ENCODE data around the gene PALM.
"Not testable (repeated sequence)": the region's sequence is repeated elsewhere in the genome, so short reads cannot be mapped to it uniquely, and the experiment has no call there.

The PALM gene

DNA sequence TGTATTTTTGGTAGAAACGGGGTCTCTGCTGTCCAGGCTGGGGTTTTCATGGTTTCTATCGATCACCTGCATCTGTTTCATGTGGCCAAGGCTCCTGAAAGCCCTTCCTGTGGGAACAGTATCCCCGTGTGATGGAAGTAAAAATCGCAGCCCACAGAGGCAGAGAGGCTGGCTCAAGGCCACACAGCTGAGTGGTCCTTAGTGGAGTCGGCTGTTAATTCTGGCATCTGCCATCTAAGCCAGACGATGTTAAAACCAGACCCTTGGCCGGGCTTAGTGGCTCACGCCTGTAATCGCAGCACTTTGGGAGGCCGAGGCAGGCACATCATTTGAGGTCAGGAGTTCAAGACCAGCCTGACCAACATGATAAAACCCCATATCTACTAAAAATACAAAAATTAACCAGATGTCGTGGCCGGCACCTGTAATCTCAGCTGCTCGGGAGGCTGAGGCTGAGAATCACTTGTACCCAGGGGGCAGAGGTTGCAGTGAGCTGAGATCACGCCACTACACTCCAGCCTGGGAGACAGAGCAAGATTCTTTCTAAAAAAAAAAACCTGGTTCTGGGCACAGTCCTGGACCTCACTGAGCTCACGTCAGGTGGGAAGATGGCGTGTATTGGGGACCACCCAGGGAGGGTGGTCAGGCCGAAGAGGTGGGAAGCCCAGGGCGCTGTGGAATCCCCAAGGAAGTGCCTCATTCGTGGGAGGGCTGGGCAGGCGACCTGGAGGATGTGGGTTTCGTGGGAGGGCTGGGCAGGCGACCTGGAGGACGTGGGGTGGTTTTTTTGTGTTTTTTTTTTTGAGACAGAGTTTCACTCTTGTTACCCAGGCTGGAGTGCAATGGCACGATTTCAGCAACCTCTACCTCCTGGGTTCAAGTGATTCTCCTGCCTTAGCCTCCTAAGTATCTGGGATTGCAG is 23.7 kb downstream of the PALM start:
- DNase-seq, result no peak

DNA sequence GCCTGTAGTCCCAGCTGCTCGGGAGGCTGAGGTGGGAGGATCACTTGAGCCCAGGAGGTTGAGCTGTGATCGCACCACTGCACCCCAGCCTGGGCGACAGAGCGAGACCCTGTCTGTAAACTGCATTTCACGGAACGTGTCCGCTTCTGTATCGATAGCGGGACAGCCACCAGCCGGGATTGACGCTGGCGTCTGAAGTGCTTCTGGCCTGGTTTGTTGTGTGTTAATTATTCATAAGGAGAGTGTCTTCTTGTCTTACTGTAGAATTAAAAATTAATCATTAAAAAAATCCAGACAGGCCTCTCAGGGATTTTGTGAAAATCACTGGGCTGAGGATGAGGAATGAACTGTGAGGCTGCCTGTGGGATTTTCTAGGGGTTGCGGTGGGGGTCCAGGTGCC is 26.0 kb downstream of the PALM start:
- no peak for DNase-seq

DNA sequence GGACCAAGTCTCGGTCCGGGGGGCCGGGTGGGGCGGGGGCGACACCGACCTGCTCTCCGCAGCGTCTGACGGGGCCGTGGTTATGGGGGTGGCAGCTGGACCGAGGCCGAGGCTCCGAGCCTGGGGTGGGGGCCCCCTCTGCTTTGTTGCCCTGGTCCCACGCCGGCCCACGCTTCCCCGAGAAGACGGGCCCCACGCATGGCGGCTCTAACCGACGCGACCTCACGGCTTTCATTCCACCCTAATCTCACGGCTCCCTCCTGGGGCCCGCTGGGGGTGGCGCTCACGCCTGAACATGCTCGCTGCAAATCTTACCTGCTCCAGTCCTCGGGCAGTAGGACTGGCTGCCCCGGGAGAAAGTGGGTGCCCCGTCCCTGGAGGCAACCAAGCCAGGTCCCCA is 27.4 kb downstream of the PALM start:
- DNase-seq, result no peak

DNA sequence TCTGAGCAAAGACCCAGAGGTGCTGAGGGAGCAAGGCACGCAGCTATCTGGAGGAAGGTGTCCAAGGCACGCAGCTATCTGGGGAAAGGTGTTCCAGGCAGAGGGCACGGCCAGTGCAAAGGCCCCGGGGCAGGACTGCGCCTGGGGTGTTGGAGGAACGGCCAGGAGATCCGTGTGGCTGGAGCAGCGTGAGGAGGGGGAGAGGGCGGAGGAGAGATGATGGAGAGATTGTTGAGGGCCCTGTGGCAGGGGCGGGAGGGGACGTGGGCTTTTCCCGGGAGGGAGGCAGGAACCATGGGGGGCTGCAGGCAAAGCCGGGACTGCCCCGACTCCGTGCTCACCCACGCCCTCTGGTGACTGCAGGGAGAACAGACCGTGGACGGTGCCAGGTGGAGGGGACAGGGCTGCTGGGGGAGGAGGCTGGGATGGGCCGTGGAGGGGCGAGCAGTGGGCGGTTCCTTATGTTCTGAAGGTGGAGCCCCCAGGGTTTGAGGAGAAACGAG is 28.9 kb downstream of the PALM start:
- no peak for DNase-seq

DNA sequence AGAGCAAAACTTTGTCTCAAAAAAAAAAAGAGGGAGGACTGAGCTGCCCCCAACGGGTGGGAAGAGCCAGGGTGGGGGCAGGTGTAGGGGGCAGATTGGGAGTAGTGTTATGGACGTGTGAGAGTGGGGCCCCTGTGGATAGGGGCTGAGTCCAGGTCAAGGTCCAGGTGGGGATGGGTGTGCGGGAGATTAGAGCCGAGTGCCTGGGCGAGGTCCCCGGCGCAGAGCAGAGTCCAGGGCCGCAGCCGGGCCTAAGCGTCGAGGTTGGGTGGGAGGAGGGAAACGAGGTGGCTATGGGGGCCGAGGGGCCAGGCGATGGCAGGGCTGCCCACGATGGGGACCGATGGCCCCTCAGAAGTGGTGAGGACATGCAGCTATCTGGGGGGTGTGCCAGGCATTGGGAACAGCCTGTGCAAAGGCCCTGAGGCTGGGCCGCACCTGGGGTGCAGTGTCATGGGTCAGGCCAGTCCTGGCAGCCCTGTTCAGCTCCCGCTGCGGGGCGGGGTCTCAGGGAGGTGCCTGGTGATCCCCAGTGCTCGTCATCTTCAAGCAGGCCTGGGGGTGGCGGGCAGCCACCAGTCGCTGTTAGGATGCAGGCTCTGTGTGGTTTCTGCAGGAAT is 29.9 kb downstream of the PALM start:
- DNase-seq, result no peak

DNA sequence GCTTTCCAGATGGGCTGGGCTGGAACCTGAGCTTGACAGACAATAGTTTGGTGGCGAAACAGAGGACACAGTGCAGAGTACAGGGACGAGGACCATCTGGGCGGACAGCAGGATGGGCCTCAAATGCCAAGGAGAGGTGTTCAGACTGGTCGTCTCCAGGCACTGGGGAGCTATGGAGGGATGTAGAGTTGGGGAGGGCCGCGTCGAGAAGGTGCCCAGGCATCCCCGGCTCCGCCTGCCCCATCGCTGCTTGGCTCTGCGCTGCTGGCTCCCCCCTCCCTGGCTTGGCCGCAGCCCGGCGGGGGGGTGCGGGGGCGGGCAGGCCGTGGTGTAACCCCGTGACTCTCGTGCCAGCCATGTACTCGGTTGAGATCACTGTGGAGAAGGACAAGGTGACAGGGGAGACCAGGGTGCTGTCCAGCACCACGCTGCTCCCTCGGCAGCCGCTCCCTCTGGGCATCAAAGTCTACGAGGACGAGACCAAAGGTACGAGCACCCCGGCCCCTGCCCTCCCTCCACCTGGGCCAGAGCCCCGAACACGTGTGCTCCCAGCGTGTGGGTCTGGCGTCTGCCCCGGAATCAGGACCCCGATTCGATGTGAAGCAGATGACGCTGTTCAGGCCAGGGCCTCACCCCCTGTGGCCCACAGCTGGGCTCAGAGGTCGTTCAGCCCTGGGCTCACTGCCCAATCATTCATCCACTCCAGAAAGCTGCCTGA is 31.4 kb downstream of the PALM start:
- no peak for DNase-seq

DNA sequence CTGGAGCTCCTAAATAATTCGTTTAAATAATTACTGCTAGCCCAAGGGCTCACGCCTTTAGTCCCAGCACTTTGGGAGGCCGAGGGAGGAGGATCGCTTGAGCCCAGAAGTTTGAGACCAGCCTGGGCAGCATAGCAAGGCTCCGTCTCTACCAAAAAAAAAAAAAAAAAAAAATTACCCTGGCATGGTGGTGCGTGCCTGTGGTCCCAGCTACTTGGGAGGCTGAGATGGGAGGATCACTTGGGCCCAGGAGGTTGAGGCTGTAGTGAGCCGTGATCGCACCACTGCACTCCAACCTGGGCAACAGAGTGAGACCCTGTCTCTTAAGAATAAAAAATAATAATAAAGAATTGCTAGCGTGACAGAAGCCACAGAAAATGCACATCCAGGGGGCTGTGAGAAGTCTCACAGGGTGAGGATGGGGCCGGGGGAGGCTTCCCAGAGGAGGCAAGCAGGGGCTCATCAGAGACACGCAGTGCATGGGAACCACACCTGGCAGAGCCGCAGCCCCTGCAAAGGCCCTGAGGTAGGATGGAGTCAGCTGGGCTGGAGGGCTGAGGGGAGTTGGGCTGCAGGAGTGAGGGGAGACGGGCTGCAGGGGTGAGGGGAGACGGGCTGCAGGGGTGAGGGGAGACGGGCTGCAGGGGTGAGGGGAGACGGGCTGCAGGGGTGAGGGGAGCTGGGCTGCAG is 32.2 kb downstream of the PALM start:
- not testable (repeated sequence) for DNase-seq

DNA sequence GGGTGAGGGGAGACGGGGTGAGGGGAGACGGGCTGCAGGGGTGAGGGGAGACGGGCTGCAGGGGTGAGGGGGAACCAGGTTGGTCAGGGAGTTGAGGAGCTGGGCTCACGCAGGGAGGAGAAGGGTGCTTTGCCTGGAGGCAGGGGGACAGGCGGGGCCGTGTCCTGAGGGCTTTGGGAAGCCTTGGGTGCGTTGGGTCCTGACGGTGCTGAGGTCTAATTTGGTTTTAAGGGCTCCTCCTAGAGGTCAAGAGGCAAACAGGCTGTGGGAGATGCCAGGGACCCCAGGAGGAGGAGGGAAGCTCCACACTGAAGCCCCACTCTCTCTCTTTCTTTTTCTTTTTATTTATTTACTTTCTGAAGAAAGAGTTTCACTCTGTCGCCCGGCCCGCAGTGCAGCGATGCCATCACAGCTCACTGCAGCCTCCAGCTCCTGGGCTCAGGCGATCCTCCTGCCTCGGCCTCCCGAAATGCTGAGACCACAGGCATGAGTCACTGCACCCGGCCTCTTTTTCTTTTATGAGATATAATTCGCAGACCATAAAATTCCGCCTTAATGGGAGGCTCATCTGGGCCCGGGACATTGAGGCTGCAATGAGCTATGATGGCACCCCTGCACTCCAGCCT is 32.9 kb downstream of the PALM start:
- no peak for DNase-seq

DNA sequence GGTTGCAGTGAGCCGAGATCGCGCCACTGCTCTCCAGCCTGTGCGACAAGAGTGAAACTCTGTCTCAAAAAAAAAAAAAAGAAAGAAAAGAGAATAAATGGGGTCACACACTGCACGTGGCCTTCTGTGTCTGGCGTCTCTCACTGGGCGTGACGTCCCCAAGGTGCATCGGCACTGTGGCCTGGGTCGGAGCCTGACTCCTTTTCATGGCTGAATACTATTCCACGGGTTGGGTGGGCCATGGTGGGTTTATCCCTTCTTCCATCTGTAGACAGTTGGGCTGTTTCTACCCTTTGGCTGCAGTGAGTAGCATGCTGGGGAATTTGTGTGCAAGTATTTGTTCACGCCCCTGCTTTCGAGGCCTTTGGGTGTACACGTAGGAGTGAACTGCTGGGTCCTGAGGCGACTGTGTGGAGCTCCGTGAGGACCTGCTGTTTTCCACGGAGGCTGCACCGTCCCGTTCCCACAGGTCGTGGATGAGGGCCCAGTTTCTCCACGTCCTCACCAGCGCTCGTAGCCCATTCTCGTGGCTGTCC is 33.9 kb downstream of the PALM start:
- DNase-seq, result no peak

DNA sequence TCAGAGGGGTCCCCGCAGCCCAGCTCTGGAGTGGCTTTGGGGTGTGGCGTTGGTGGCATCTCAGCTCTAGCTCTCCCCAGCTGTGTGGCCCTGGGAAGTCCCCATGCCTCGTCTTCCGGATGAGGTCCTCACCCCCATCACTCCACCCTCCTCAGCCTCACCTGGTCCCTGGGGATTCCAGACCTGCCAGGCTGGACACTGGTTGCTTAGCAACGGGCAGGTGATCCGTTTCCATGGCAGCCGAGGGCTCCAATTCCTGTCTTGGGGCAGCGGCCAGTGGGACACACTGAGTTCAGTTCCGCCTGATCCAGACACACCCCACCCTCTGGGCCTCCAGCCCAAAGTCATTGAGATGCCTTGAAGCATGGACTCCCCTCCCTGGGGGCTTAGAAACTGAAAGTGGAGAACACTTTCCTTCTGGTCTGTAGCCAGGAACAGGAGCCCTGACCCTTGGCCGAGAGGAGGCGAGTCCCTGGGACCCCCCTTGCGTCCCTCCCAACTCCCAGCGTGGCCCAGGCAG is 34.5 kb downstream of the PALM start:
- DNase-seq, result no peak

DNA sequence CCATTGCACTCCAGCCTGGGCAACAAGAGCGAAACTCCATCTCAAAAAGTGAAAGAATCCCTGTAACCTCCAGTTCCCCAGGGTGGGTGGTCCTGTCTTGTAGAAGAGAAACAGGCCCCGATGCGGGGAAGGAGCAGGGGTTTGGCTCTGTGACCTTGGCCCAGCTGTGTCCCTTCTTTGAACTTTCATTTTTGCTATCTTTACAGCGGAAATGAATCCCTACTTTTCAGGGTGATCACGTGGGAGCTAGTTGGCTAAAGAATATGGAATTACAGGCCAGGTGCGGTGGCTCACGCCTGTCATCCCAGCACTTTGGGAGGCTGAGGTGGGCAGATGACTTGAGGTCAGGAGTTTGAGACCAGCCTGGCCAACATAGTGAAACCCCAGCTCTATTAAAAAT is 36.4 kb downstream of the PALM start:
- not testable (repeated sequence) for DNase-seq

DNA sequence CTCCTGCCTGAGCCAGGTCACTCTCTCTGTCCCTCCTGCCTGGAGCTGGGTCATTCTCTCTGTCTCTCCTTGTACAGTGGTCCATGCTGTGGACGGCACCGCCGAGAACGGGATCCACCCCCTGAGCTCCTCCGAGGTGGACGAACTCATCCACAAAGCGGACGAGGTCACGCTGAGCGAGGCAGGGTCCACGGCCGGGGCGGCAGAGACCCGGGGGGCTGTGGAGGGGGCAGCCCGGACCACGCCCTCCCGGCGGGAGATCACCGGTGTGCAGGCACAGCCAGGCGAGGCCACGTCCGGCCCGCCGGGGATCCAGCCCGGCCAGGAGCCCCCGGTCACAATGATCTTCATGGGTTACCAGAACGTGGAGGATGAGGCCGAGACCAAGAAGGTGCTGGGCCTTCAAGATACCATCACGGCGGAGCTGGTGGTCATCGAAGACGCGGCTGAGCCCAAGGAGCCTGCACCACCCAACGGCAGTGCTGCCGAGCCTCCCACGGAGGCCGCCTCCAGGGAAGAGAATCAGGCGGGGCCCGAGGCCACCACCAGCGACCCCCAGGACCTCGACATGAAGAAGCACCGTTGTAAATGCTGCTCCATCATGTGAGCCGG is 37.6 kb downstream of the PALM start:
- no peak for DNase-seq

DNA sequence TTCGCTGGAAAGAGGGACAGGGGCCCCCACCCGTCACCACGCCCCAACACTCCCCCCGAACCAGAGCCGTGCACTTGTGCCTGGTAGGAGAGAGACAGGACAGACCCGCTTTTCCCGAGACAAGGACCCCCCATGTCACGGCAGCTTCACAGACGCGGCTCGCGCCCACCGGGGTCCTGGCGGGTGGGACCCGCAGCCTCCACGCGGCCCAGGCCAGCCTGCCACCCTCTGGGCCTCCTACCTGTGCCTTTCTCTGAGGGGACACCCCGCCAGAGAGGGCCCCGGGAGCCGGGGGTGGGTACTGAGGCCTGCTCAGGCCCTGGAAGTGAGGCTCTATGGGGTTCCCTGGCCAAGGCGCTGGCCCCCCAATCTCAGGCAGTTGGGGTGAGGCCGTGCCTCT is 38.2 kb downstream of the PALM start:
- no peak for DNase-seq

DNA sequence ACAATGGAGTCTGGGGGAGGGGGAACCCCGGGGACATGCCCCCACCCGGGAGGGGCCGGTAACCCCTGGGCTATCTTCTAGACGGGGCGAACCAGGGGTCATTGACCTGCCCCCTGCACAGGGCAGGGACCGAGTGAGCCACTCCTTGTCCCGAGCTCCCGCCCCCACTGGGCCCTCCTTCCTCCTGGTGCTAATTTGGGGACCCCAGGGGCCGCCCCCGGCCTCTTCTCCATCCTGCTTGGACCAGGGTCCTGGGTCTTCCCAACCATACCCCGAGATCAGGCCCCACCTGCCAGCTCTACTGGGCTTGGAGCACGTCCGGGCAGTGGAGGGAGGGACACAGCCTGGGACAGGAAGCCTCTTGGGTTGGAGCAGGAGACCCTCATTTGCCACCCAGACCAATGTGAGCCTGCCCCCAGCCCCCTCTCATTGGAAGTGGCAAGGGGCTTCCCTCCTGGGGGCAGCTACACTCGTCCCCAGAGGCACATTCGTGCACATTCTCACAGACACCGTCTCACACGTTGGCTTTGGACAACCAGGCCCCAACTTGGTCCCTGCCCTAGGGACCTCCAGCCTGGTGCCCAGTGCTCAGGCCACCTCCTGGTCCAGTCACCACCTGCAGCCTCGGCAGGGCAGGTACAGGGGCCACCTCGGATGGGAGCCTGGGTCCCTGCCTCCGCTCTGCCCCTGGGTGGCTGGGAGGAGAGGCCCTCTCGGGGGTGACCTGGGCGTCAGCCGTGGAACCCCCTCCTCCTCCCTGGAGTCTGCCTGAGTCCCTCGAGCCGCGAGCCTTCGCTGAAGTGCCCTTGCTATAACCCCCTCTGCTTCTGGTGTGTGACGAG is 38.9 kb downstream of the PALM start:
- DNase-seq, result no peak

DNA sequence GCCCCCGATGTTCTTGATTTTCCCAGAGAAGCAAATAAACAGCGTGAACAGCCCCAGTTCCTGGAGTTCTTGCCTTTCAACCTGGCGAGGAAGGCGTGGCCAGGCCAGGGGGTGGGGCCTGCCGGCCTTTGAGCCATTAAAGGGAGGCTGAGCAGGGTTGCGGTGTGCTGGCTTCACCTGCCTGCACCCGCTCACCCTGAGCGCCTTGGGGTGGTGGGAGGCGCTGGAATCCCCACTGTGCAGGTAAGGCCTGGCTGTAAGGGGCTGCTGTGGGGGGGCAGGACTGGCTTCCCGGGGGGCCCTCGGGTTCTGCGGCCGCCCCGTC is 39.5 kb downstream of the PALM start:
- no peak for DNase-seq

DNA sequence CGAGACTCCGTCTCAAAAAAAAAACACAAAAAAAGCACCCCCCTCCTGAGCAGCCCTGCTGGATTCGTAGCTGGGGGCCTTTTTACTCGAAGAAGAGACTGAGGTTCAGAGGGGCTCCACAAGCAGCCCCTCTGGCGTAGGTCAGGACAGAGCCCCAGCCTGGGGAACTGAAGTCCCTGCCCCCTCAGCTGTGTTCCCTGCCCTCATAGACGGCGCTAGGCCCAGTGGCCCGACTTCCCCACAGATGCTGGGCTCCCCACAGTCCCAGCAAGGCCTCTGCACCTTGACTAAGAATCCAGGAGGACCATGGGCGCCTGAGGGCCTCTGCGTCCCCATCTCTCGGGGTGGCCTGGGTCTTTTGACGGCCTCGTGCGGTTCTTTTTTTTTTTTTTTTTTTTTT is 41.1 kb downstream of the PALM start:
- no peak for DNase-seq

DNA sequence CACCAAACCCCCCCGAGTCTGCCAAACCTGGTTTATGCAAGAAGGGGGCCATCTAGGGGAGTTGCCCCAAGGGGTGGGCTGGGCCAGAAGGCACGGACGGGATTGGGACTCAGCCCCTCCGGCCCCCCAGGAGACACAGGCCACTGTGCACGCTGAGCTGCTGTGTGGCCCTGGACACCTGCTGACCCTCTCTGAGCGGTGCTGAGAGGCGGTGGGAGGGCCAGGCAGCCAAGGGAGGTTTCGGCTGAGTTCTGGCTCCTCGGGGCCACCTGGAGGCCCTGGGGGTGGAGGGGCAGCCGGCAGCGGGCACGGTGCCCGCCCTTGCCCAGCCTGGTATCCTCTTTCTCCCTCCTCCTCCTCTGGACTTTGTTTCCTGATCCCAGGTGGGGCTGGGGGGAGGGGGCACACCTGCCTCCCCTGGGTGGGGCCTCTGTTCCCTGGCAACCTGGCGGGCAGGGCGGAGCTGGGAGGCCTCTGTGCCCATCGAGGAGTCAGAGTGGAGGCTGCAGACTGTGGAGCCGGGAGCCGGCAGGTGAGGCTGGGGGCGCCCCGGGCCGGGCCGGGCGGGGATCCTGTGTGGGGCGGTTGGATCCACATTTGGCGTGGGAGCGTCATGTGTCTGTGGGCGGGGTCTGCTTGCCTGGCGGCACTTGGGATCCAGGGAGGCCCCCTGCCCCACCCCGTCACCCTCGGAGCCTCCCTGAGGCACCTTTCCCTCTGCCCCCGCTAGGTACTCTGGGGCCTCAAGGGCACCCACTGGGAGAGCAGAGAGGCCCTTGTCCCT is 42.1 kb downstream of the PALM start, which contains the start of gene MISP:
MISP (plus strand) TSS at position 473 of the 784 bp plus-strand sequence. CDS start 5,835 bp downstream, outside the sequence.
- no peak for DNase-seq

DNA sequence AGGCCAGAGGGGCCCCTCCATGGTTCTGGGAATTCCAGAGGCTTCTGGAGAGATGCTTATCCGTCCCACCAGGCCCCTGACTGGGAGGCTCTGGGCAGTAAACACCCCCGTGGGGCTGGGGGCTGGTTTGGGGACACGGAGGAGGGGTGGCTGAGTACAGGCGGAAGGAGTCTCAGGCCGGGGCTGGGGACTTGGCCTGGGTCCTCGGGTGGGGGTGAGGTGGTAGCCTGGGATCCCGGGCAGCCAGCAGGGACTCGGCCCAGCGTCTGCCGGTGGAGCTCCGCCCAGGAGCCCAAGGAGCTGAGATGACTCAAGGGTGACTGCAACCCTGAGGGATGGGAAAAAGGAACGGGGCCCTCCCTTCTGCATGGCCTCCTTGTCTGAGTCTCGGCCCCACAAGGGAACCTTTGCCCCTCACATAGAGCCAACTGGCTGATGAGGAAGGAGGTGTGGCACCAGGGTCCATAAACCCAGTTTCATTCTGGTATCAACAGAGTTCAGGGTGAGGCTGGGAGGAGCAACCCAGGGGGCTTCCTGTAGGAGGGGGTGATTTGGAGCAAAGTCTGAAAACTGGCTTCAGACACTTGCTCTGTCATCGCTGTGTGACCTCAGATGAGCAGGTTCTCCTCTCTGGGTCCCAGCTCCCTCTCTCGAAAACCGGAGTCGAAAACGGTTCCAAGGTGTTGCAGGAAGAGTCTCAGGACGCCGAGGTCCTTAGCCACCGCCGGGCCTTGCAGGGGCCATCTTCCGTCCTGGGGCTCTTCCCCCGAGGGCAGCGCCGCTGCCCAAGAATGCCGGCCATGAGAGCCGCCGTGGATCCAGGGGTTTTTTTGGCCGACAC is 43.0 kb downstream of the PALM start:
- DNase-seq, result no peak

Measured in midbrain (tissue), 1 donor.